HG03097 (cell line): Measurements from ENCODE around the gene PRSS21.

Experiments used
- ATAC-seq: cut with Tn5 transposase; IDR thresholded peaks from one replicate; pipeline ENCODE4 v1.9.1; 2021; ENCODE audit not compliant: unreplicated experiment, low FRiP score

The PRSS21 gene

DNA sequence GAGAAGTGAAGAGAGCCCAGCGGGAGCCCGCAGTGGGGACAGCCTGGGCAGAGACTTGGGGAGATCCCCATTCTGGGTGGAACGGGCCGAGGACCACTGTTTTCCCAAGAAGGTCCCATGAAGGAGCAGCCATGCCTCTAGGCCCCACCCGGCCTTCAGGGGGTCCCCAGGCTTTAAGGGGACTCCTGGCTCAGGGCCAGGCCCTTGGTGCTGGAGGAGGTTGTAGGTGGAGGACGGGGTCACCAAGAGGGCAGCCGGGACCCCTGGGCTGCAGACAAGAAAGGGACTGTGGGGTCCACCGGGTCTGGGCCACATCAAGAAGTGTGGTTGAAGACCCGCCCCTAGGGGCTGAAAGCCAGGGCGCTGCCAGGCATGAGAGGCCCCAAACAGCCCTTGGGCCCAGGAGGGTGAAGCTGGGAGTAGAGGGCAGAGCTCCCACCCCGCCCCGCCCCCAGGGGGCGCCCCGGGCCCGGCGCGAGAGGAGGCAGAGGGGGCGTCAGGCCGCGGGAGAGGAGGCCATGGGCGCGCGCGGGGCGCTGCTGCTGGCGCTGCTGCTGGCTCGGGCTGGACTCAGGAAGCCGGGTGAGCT lies at the start of gene PRSS21:
PRSS21 (plus strand) TSS at position 487 of the 589 bp plus-strand sequence; CDS start at position 519, 32 bp downstream.
- ATAC-seq = no peak

DNA sequence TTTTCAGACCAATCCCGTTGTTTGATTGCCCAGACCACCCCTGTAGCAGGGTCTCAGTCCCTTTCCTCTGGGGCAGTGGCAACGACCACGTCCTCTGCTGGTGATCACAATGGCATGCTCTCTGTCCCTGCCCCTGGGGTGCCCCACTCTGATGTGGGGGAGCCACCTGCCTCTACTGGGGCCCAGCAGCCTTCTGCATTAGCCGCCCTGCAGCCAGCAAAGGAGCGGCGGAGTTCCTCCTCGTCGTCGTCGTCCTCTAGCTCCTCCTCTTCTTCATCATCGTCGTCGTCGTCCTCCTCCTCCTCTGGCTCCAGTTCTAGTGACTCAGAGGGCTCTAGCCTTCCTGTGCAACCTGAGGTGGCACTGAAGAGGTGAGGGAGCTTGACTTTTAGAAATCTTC lies 49.1 kb upstream of the PRSS21 start:
- ATAC-seq = no peak

DNA sequence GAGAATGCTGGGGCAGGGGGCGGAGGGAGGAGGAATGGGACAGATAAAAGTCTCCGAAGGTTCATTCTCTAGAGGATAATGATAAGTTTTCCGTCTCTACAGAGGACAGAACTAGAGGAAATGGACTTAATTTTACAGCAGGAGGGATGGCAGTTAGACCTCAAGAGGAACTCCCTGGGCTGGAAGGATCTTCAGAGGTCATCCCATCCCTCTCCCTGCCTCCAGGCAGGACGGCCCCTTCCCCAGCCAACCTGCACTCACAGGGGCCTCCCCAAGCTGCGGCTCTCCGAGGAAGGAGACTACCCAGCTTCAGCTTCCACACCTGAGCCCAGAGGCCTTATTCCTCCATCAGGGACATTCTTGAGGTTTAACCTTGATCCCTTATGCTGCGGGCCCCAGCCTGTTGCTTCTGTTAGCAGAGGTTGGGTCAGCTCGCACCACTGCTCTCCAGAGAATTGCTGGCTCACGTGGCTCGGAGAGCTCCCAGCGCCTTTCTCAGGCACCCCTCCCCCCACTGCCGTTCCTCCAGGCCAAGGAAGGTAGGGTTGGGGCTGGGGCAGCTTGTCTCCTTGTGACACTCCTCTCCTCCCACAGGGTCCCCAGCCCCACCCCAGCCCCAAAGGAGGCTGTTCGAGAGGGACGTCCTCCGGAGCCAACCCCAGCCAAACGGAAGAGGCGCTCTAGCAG lies 48.5 kb upstream of the PRSS21 start:
- ATAC-seq = no peak

GRCh38 chr16:2769100-2769529 lies 47.9 kb upstream of the PRSS21 start:
- no peak for ATAC-seq

- no peak for ATAC-seq
Measured at GRCh38 chr16:2769675-2770056, 47.4 kb upstream of the PRSS21 start.

GRCh38 chr16:2770057-2770951 lies 46.7 kb upstream of the PRSS21 start:
- no peak for ATAC-seq

GRCh38 chr16:2771496-2772402 lies 45.3 kb upstream of the PRSS21 start:
- ATAC-seq = no peak

DNA sequence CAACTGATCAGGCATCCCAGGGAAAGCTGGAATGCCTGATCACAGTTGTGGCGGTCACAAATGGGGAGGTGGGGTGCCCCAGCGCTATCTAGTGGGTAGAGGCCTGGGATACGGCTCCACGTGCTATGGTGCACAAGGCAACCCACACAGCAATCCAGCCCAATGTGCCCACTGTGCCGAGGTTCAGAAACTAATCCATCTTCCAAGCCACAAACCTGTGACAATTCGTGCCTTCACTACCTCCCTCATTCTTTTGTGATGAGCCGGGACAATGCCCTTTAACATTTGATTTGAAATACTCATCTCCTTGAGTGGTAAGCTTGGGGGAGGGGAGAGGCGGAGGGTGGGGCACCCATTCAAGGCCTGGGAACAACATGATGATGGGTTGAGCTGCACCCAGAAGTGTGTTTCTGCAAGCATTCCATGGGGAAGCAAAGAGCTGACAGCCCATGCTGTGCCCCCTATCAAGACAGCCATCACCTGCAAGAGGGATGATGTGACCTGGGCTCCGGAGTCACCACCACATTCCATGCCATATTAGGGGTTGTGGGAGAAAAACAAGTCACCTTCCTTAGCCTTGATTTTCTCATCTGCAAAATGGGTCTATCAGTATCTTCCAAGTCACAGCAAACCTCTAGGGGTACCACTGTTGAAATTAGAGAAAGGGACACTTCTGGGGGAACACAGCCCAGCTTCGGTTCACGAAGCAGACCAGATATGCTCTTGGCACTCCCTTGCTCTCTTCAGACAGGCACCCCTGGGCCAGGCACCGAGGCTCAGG lies 43.7 kb upstream of the PRSS21 start:
- ATAC-seq = no peak

GRCh38 chr16:2774161-2774891 lies 42.7 kb upstream of the PRSS21 start:
- ATAC-seq = no peak

- no peak for ATAC-seq
Measured at GRCh38 chr16:2775131-2775716, 41.8 kb upstream of the PRSS21 start.

DNA sequence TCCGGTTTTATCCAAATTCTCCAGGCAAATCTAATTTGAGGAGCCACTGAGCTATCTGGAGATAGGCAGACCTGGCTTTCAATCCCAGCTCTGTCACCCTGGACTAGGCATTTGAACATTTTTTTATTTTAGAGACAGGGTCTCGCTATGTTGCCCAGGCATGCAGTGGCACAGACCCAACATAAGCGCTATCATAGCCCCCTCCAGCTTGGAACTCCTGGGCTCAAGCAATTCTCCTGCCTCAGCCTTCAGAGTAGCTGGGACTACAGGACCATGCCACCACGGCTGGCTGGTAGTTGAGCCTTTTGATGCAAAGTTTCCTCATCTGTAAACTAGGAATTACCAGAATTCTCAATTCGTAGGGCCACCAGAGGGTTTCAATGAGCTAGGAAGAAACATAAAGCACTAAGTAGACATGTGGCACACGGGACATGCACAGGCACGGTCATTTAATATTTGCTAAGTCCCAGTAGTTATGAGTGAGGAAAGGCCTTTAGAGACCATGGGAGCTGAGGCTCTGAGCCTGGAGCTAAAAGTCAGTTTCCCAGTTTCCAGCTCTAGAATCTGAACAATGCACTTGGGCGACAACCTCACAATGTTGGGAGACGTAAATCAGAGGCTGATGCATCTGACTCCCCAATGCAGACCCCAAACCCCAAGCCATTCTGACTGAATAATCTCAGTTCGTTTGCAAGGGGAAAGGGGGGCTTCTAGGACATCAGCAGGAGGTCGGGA lies 41.1 kb upstream of the PRSS21 start:
- ATAC-seq = no peak

- peak; percentile 32 for ATAC-seq
Measured at GRCh38 chr16:2776500-2777139, 40.4 kb upstream of the PRSS21 start.

GRCh38 chr16:2777231-2777902 lies 39.7 kb upstream of the PRSS21 start, which contains the start of gene ELOB:
Gene ELOB (minus strand): TSS chr16:2777280. CDS start chr16:2777239, 41 bp downstream.
- ATAC-seq = peak; percentile 72

DNA sequence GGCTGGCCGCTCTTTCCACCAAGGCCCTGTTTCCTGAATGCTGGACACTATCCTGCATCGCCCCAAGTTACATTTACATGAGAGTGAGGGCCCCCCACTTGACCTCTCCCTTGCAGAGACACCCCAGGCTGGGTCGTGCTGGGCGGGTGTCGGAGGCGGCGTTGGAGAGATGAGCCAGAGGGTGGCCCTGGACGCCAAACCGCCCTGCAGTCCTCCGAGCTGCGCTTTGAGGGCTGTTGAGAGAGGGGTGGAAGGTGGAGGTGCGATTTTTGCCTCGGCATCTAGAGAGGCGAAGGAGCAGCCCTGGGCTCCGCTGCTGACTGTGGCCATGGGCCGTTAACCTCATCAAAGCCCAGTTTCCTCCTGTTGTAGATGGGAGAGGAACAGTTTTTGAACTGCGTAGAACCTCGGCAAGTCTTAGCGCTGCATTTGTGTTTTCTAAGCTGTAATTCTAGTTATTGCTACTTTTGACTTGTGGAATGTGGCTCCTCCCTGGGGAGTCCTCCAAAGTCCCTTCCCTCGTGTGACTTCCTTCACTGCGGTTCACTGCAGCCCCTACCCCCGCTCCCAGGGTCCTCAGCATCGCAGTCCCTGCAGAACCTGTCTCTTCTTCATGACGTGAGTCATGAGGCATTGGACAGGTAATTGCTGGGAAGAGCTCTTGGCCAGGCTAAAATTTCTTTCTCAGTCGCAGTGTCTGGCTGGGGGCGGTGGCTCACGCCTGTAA lies 39.0 kb upstream of the PRSS21 start:
- ATAC-seq = no peak

DNA sequence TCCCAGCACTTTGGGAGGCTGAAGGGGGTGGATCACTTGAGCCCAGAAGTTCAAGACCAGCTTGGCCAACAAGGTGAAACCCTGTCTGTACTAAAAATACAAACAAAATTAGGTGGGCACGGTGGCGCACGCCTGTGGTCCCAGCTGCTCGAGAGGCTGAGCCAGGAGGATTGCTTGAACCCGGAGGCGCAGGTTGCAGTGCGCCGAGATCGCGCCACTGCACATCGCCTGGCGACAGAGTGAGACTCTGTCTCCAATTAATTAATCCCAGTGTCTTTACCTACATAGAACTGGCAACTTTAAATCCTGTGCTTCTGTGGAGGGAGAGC lies 38.4 kb upstream of the PRSS21 start:
- ATAC-seq = no peak

- no peak for ATAC-seq
Measured at GRCh38 chr16:2779151-2779920, 37.7 kb upstream of the PRSS21 start.
